ENCODE measurements around the gene MCM5.

GRCh38 chr22:35379146-35379993 is 20.6 kb upstream of the MCM5 start:
- no peak for TF ChIP-seq POLR2A (IDR thresholded peaks at IDR 0.05)
- no peak for TF ChIP-seq EP300 (IDR thresholded peaks at IDR 0.05)
